GM12801 (cell line): Measurements from ENCODE around the gene ERVW-1.

Experiments
- CTCF ChIP-seq: IDR thresholded peaks from one replicate; pipeline ENCODE4 v1.5.1; 2011; ENCODE audit warnings: control low read depth; ENCODE audit not compliant: insufficient read length; ENCODE audit errors: extremely low read depth

Gene ERVW-1

GRCh38 chr7:92437956-92438491 lies 39.7 kb downstream of the ERVW-1 start:
- TF ChIP-seq CTCF: no peak

- TF ChIP-seq CTCF: no peak
These were observed 40.9 kb downstream of the ERVW-1 start for GRCh38 chr7:92436612-92437445.

DNA sequence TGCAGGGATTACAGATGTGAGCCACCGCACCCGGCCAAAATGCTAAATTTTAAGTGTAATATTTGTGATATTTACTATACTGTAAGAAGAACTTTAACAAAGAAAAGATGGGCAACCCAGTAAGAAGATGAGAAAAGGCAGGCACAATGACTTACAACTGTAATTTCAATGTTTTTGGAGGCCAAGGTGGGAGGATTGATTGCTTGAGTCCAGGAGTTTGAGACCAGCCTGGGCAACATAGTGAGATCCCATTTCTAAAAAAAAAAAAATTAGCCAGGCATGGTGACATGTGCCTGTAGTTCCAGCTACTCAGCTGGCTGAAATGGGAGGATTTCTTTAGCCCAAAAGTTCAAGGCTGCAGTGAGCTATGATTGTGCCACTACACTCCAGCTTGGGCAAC lies 42.2 kb downstream of the ERVW-1 start:
- TF ChIP-seq CTCF: no peak

GRCh38 chr7:92433019-92433418 lies 44.7 kb downstream of the ERVW-1 start:
- no peak for TF ChIP-seq CTCF

- TF ChIP-seq CTCF: no peak
These were observed 45.3 kb downstream of the ERVW-1 start for GRCh38 chr7:92432299-92432946.

DNA sequence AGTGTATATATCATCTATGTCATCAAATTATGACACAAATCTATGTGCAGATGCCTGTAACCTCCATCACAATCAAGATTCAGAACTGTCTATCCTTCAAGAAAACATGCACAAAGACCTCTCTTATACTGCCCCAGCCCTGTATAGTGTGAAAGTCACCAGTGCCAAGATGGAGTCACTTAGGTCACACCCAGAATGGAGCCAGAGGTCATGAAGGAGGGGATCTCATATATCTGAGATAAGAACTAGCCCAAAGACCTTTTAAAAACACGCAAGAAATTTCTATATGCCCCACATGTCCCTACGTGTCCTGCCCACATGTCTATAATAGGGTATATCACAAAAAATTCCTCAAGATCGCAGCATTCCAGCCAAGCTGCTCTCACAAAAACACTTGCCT lies 50.6 kb downstream of the ERVW-1 start:
- no peak for TF ChIP-seq CTCF

DNA sequence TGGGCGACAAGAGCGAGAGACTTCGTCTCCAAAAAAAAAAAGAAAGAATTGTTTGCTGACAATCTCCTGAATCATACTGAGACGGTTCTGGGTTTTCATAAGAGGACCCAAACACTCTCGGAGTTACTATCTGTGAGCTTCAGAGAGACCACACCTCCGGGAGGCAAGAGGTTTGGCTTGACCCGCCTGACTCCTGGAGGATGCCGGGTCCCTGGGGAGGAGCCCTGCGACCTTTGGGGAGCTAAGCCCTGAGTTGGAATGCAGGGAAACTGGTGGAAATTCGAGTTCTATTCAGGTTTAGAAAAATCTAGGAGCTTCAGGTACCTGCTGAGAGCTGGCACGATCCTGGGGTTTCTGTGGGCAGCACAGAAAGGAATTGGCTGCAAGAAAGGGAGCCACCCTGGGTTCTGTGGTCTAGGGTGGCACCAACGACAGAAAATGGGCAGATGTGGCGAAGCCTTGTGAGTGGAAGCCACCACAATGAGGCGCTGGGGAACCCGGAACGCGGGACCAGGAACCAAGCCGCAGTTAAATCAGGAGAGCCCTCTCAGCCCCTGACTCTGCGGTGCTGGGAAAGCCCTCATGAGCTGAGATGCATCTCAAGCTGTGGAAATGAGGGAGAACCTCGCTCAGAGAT lies 52.3 kb downstream of the ERVW-1 start:
- TF ChIP-seq CTCF: no peak
